ENCODE data around the gene ATP13A3. TPM values are rescaled to one million over a fixed set of nuclear protein-coding genes. Genes with fewer than 3 reads are reported as not detected.
A peak's percentile ranks its signal among the peaks of the same experiment; 100 is the strongest.

The ATP13A3 gene
- total RNA-seq, 1 donor from 2014 or later: 60.2 TPM

DNA sequence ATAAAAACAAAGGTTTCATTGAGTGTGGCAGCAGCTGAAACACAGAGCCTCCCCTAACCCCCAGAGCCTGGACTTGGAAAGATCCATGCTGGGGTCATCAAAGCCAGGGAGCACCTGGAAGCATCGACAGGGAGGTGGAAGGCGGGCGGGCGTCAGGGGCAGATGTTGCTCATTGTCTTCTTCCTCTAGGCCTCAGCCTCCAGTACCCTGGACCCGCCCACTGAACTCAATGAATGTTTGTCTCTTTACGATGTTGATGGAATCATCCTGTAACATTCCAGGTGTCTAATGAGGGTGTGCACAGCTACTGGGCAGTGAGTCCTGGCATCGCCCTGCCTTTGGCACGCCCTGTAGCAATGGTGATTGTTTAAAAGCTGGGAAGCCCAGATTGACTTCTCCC is 97.5 kb downstream of the ATP13A3 start:
- H3K4me1 Mint-ChIP-seq: no peaks in the 10 kb centered on the region

DNA sequence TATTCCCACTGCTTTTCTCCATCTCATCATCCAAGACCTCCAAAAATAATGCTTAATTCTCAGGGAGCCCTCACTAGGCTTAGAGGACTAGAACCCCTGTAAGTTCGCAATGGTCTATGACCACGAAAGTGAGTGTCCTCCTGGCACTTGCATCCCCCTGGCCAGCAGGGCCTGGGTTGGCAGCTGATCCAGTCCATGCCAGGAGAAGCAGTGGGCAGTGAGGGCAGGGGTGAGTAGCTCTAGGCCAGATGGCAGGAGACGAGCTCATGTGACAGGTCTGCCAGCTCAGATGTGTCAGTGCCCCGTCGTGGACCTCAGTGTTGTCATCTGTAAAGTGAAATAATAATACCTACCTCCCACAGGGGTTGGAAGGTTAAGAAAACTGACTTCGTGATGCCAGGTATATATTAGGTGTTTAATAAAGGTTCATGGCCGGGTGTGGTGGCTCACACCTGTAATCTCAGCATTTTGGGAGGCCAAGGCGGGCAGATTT is 98.8 kb downstream of the ATP13A3 start:
- peaks cover 4% of the 10 kb centered on the region for H3K36me3 Mint-ChIP-seq
- peaks cover 19% of the 10 kb centered on the region for H3K9me3 Mint-ChIP-seq
- H3K4me3 Mint-ChIP-seq: no peak overlapping the region
- TF ChIP-seq, protein P1, sequence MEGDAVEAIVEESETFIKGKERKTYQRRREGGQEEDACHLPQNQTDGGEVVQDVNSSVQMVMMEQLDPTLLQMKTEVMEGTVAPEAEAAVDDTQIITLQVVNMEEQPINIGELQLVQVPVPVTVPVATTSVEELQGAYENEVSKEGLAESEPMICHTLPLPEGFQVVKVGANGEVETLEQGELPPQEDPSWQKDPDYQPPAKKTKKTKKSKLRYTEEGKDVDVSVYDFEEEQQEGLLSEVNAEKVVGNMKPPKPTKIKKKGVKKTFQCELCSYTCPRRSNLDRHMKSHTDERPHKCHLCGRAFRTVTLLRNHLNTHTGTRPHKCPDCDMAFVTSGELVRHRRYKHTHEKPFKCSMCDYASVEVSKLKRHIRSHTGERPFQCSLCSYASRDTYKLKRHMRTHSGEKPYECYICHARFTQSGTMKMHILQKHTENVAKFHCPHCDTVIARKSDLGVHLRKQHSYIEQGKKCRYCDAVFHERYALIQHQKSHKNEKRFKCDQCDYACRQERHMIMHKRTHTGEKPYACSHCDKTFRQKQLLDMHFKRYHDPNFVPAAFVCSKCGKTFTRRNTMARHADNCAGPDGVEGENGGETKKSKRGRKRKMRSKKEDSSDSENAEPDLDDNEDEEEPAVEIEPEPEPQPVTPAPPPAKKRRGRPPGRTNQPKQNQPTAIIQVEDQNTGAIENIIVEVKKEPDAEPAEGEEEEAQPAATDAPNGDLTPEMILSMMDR (IDR thresholded peaks at IDR 0.05; ENCODE audit: unreplicated experiment): no peak
- no peak for DNase-seq (ENCODE audit: low spot score in 2 of 2, unreplicated experiment in 2 of 2)
- H3K4me1 Mint-ChIP-seq: no peaks in the 10 kb centered on the region
- H3K27me3 Mint-ChIP-seq (ENCODE audit: low read depth): peaks cover 11% of the 10 kb centered on the region
- H3K27ac Mint-ChIP-seq: no peak overlapping the region

More for the DNA sequence above, 97.5 kb downstream of the ATP13A3 start:
- no peak overlapping the region for H3K4me3 Mint-ChIP-seq
- no peak overlapping the region for H3K27ac Mint-ChIP-seq
- DNase-seq (ENCODE audit: low spot score in 2 of 2, unreplicated experiment in 2 of 2): no peak
- peaks cover 4% of the 10 kb centered on the region for H3K36me3 Mint-ChIP-seq
- TF ChIP-seq, protein P1 (IDR thresholded peaks at IDR 0.05; ENCODE audit: unreplicated experiment): no peak
- peaks cover 11% of the 10 kb centered on the region for H3K27me3 Mint-ChIP-seq (ENCODE audit: low read depth)
- peaks cover 19% of the 10 kb centered on the region for H3K9me3 Mint-ChIP-seq

DNA sequence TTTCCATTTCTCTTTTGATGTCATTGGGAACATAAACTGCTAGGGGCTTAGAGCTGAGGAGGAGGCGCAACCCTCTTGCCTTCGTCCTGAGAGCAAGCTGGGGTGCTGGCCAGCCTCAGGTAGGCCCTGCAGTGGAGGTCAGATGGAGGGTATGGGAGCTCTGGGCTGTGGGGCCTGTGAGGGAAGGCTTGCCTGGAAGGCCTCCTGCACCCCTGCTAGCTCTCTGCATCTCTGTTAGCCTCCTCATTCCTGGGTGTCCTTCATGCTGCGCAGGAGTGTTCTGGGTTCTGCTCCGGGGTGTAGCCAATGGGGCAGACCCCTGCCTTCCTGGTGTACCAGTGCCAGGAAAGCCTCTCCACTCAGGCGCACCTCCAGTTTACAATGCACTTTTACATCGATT is 99.5 kb downstream of the ATP13A3 start:
- no peak for DNase-seq (ENCODE audit: low spot score in 2 of 2, unreplicated experiment in 2 of 2)
- Mint-ChIP-seq H3K4me3 (no peak overlapping the region), H3K27me3 (ENCODE audit: low read depth) (peaks cover 11% of the 10 kb centered on the region), H3K36me3 (peaks cover 4% of the 10 kb centered on the region), H3K9me3 (peaks cover 19% of the 10 kb centered on the region), H3K4me1 (no peaks in the 10 kb centered on the region), H3K27ac (no peak overlapping the region)
- TF ChIP-seq, protein P1 (IDR thresholded peaks at IDR 0.05; ENCODE audit: unreplicated experiment): no peak

DNA sequence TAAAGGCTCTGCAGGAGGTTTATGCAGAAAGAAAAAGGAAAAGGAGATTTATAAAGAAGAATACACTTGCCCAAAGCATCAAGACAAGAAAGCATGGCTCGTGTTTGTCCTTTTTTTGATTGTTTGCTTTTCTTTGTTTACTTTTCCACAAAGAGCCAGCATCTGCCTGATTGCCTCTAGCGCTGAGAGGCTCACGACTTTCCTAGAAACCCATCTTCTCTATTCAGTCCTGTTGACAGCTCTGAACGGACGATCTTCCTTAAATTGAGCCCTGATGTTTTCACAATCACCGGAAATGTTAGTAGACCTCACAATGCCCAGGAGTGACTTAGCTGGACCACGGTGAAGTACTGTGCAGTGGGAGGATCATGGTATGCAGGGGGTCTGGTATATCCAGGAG is 100.2 kb downstream of the ATP13A3 start:
- Mint-ChIP-seq H3K4me1 (no peaks in the 10 kb centered on the region), H3K27me3 (ENCODE audit: low read depth) (peaks cover 11% of the 10 kb centered on the region), H3K4me3 (no peak overlapping the region), H3K27ac (no peak overlapping the region), H3K36me3 (peaks cover 4% of the 10 kb centered on the region), H3K9me3 (peaks cover 19% of the 10 kb centered on the region)
- TF ChIP-seq, protein P1 (IDR thresholded peaks at IDR 0.05; ENCODE audit: unreplicated experiment): no peak
- DNase-seq (ENCODE audit: low spot score in 2 of 2, unreplicated experiment in 2 of 2): no peak

DNA sequence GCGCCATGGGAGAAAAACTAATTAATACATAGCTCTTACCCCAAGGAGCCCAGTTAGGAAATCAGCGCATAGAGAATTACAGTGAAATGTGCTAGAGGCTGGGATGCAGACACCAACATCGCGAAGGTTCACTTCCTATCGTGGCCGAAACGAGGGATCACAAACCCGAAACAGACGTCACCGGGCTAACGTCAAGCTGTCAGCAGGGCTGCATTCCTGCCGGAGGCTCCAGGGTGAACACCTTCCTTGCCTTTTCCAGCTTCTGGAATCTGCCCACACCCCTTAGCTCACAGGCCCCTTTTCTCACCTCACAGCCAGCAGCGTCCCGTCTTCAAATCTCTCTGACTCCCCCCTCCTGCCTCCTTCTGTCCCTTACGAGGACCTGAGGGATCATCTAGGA is 100.7 kb downstream of the ATP13A3 start:
- Mint-ChIP-seq H3K4me3 (no peak overlapping the region), H3K36me3 (peaks cover 4% of the 10 kb centered on the region), H3K4me1 (no peaks in the 10 kb centered on the region), H3K27me3 (ENCODE audit: low read depth) (peaks cover 11% of the 10 kb centered on the region), H3K9me3 (peaks cover 14% of the 10 kb centered on the region), H3K27ac (no peak overlapping the region)
- peak in 1 of 2 experiments; percentile 29 for DNase-seq (ENCODE audit: low spot score in 2 of 2, unreplicated experiment in 2 of 2)
- TF ChIP-seq, protein P1 (IDR thresholded peaks at IDR 0.05; ENCODE audit: unreplicated experiment): no peak

DNA sequence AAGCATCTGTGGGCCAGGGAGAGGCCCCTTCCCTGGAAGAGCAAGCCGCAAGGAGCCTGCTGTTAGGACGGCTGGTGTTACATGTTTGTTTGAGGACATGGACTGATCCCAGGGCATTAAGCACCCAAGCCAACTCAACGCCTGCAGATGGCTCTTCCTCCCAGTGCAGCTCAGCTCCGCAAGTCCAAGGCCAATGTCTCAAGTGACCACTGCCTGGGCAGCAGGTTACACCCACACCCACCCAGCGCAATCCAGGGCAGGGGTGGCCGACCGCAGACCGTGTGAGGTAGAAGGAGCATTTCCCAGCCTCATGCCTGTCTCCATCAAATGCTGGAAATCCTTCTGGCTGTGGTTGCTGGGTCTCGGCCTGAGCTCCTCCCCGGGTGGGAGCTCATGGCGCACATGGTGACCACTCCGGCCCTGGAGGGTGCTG is 102.2 kb downstream of the ATP13A3 start:
- H3K4me1 Mint-ChIP-seq: no peaks in the 10 kb centered on the region

More for the DNA sequence above, 102.2 kb downstream of the ATP13A3 start:
- no peaks in the 10 kb centered on the region for H3K36me3 Mint-ChIP-seq
- DNase-seq (ENCODE audit: low spot score in 2 of 2, unreplicated experiment in 2 of 2): peak in 1 of 2 experiments; percentile 9
- no peak overlapping the region for H3K4me3 Mint-ChIP-seq
- H3K27ac Mint-ChIP-seq: no peak overlapping the region
- TF ChIP-seq, protein P1 (IDR thresholded peaks at IDR 0.05; ENCODE audit: unreplicated experiment): no peak
- H3K27me3 Mint-ChIP-seq (ENCODE audit: low read depth): peaks cover 10% of the 10 kb centered on the region
- H3K9me3 Mint-ChIP-seq: no peaks in the 10 kb centered on the region
